Activated B cell treated with CpG ODN at 0.5 μM for 24 hours (primary cell): ENCODE data around the gene STARD13. TPM values are rescaled to one million over a fixed set of nuclear protein-coding genes. Genes with fewer than 3 reads are reported as not detected.
"Not testable (repeated sequence)": the region's sequence is repeated elsewhere in the genome, so short reads cannot be mapped to it uniquely, and the experiment has no call there.

ENCODE experiments used
- ATAC-seq: fragments of 200-7000 bp; cut with Tn5 transposase; one replicate; pipeline ENCODE4 v1.10.0; 2021; ENCODE audit warnings: low read depth, mild to moderate bottlenecking, moderate library complexity
- CTCF ChIA-PET: fragments of 350-600 bp; sonication (Branson Sonifier 250); formaldehyde crosslinking; loops from one replicate; lab custom pipeline; 2021; ENCODE audit warnings: antibody characterized with exemption; lab: Charles Lee
- POLR2A ChIA-PET: fragments of 350-600 bp; sonication (Branson Sonifier 250); formaldehyde crosslinking; loops from one replicate; lab custom pipeline; 2021; ENCODE audit warnings: antibody characterized with exemption; lab: Charles Lee
- DNase-seq: peaks from one replicate; pipeline ENCODE4 v3.0.0; 2022
- H3K27ac Mint-ChIP-seq: one replicate; pipeline ENCODE4 v1.8.0; 2020; ENCODE audit warnings: mixed read lengths
- H3K27me3 Mint-ChIP-seq: one replicate; pipeline ENCODE4 v1.8.0; 2021; ENCODE audit warnings: mixed read lengths
- H3K36me3 Mint-ChIP-seq: one replicate; pipeline ENCODE4 v1.8.0; 2021; ENCODE audit warnings: low read depth, mixed read lengths
- H3K4me1 Mint-ChIP-seq: one replicate; pipeline ENCODE4 v1.8.0; 2021; ENCODE audit warnings: mixed read lengths
- H3K4me3 Mint-ChIP-seq: one replicate; pipeline ENCODE4 v1.8.0; 2020; ENCODE audit warnings: mild to moderate bottlenecking, mixed read lengths
- H3K9me3 Mint-ChIP-seq: one replicate; pipeline ENCODE4 v1.8.0; 2020; ENCODE audit warnings: mixed read lengths
- CTCF ChIP-seq: fragments of 200-600 bp; IDR thresholded peaks from one replicate; pipeline ENCODE4 v1.8.0; 2022; ENCODE audit warnings: antibody characterized with exemption, mild to moderate bottlenecking
- intact Hi-C: fragments of 100-400 bp; cut with micrococcal nuclease; formaldehyde crosslinking; loops from one replicate; pipeline ENCODE4 v1.15.1; 2024
- total RNA-seq: library from RNA; stranded (reverse); gene quantifications from 2 replicates; pipeline ENCODE4 v1.2.3, GENCODE V29; 2022

STARD13 gene
- total RNA-seq, 1 donor from 2014 or later = 0.13 TPM

- Mint-ChIP-seq H3K9me3 (no peaks in the 10 kb centered on the region), H3K27ac (no peak overlapping the region), H3K27me3 (peaks cover 6% of the 10 kb centered on the region), H3K4me3 (no peak overlapping the region), H3K36me3 (no peaks in the 10 kb centered on the region), H3K4me1 (no peaks in the 10 kb centered on the region)
- no peak for TF ChIP-seq CTCF
- ChIA-PET CTCF (no interaction called here), POLR2A (no interaction called here)
- ATAC-seq (no peak), DNase-seq (no peak)
- intact Hi-C loops = no loop called here
These were observed 116.1 kb downstream of the STARD13 start for GRCh38 chr13:33169273-33169980.

- Mint-ChIP-seq H3K4me3 (no peak overlapping the region), H3K27me3 (peaks cover 3% of the 10 kb centered on the region), H3K27ac (no peak overlapping the region), H3K9me3 (no peaks in the 10 kb centered on the region), H3K36me3 (no peaks in the 10 kb centered on the region), H3K4me1 (no peaks in the 10 kb centered on the region)
- no peak for ATAC-seq
- ChIA-PET CTCF (no interaction called here), POLR2A (no interaction called here)
- no peak for DNase-seq
- intact Hi-C loops = no loop called here
- TF ChIP-seq CTCF = no peak
These were observed 117.1 kb downstream of the STARD13 start for GRCh38 chr13:33168321-33168960.

- TF ChIP-seq CTCF = no peak
- no peaks in the 10 kb centered on the region for H3K4me1 Mint-ChIP-seq
- H3K27me3 Mint-ChIP-seq = peaks cover 3% of the 10 kb centered on the region
- CTCF ChIA-PET = no interaction called here
- no peak overlapping the region for H3K4me3 Mint-ChIP-seq
- no peak for ATAC-seq
- intact Hi-C loops = no loop called here
- no peak for DNase-seq
- peaks cover 3% of the 10 kb centered on the region for H3K36me3 Mint-ChIP-seq
- H3K27ac Mint-ChIP-seq = no peak overlapping the region
- peaks cover 4% of the 10 kb centered on the region for H3K9me3 Mint-ChIP-seq
- POLR2A ChIA-PET = no interaction called here
These were observed 118.1 kb downstream of the STARD13 start for GRCh38 chr13:33167491-33167890.

- no peak overlapping the region for H3K4me3 Mint-ChIP-seq
- ChIA-PET CTCF (no interaction called here), POLR2A (no interaction called here)
- no peak for TF ChIP-seq CTCF
- H3K27ac Mint-ChIP-seq = no peak overlapping the region
- peaks cover 3% of the 10 kb centered on the region for H3K36me3 Mint-ChIP-seq
- no peak for ATAC-seq
- H3K9me3 Mint-ChIP-seq = peaks cover 9% of the 10 kb centered on the region
- intact Hi-C loops = no loop called here
- H3K4me1 Mint-ChIP-seq = no peaks in the 10 kb centered on the region
- DNase-seq = no peak
- H3K27me3 Mint-ChIP-seq = peaks cover 3% of the 10 kb centered on the region
These were observed 119.8 kb downstream of the STARD13 start for GRCh38 chr13:33165787-33166186.

GRCh38 chr13:33164331-33164730 is 121.2 kb downstream of the STARD13 start:
- H3K27ac Mint-ChIP-seq = no peak overlapping the region
- TF ChIP-seq CTCF = no peak
- ATAC-seq (no peak), DNase-seq (no peak)
- POLR2A ChIA-PET = no interaction called here
- peaks cover 9% of the 10 kb centered on the region for H3K9me3 Mint-ChIP-seq
- H3K36me3 Mint-ChIP-seq = peaks cover 3% of the 10 kb centered on the region
- no peaks in the 10 kb centered on the region for H3K27me3 Mint-ChIP-seq
- CTCF ChIA-PET = no interaction called here
- intact Hi-C loops = no loop called here
- no peaks in the 10 kb centered on the region for H3K4me1 Mint-ChIP-seq
- no peak overlapping the region for H3K4me3 Mint-ChIP-seq

GRCh38 chr13:33162725-33163124 is 122.8 kb downstream of the STARD13 start:
- H3K27ac Mint-ChIP-seq, DNase-seq, H3K27me3 Mint-ChIP-seq, ATAC-seq, POLR2A ChIA-PET, H3K9me3 Mint-ChIP-seq, H3K4me1 Mint-ChIP-seq, intact Hi-C loops, H3K36me3 Mint-ChIP-seq, CTCF ChIA-PET, H3K4me3 Mint-ChIP-seq: not testable (repeated sequence)
